T-helper 1 cell treated with Interleukin-12 subunit alpha and Interleukin-12 subunit beta and Interleukin-4 antibody, amounts not matched to agents 30 μg/mL and 1 μg/mL, for 36 hours (primary cell): Measurements from ENCODE around the gene CORO6.

Experiments
- H3K27ac Mint-ChIP-seq: one replicate; pipeline ENCODE4 v1.8.0; 2021; ENCODE audit warnings: mild to moderate bottlenecking, mixed read lengths
- H3K27me3 Mint-ChIP-seq: one replicate; pipeline ENCODE4 v1.8.0; 2021; ENCODE audit warnings: low read depth, mixed read lengths
- H3K36me3 Mint-ChIP-seq: one replicate; pipeline ENCODE4 v1.8.0; 2021; ENCODE audit warnings: low read depth, mixed read lengths
- H3K4me1 Mint-ChIP-seq: one replicate; pipeline ENCODE4 v1.8.0; 2021; ENCODE audit warnings: low read depth, mixed read lengths
- H3K4me3 Mint-ChIP-seq: one replicate; pipeline ENCODE4 v1.8.0; 2021; ENCODE audit warnings: mild to moderate bottlenecking, moderate library complexity, mixed read lengths
- H3K9me3 Mint-ChIP-seq: one replicate; pipeline ENCODE4 v1.8.0; 2021; ENCODE audit warnings: mixed read lengths

Gene CORO6

GRCh38 chr17:29612404-29613280 lies 10.1 kb downstream of the CORO6 start:
- Mint-ChIP-seq H3K4me1 (peaks cover 25% of the 10 kb centered on the region), H3K4me3 (peak overlapping the region; percentile 31)

GRCh38 chr17:29612094-29612403 lies 10.7 kb downstream of the CORO6 start:
- H3K4me3 Mint-ChIP-seq: no peak overlapping the region
- no peaks in the 10 kb centered on the region for H3K9me3 Mint-ChIP-seq
- peaks cover 7% of the 10 kb centered on the region for H3K27me3 Mint-ChIP-seq
- no peaks in the 10 kb centered on the region for H3K36me3 Mint-ChIP-seq
- peaks cover 24% of the 10 kb centered on the region for H3K4me1 Mint-ChIP-seq
- H3K27ac Mint-ChIP-seq: no peak overlapping the region

More at GRCh38 chr17:29612404-29613280, 10.1 kb downstream of the CORO6 start:
- Mint-ChIP-seq H3K36me3 (no peaks in the 10 kb centered on the region), H3K27ac (no peak overlapping the region), H3K9me3 (no peaks in the 10 kb centered on the region), H3K27me3 (peaks cover 9% of the 10 kb centered on the region)

GRCh38 chr17:29611351-29612093 lies 11.2 kb downstream of the CORO6 start:
- peaks cover 19% of the 10 kb centered on the region for H3K4me1 Mint-ChIP-seq
- no peaks in the 10 kb centered on the region for H3K36me3 Mint-ChIP-seq
- H3K27me3 Mint-ChIP-seq: peaks cover 4% of the 10 kb centered on the region
- no peaks in the 10 kb centered on the region for H3K9me3 Mint-ChIP-seq
- no peak overlapping the region for H3K4me3 Mint-ChIP-seq
- H3K27ac Mint-ChIP-seq: no peak overlapping the region

- no peak overlapping the region for H3K27ac Mint-ChIP-seq
- peaks cover 4% of the 10 kb centered on the region for H3K27me3 Mint-ChIP-seq
- H3K36me3 Mint-ChIP-seq: no peaks in the 10 kb centered on the region
- H3K4me1 Mint-ChIP-seq: peaks cover 15% of the 10 kb centered on the region
- H3K4me3 Mint-ChIP-seq: no peak overlapping the region
- H3K9me3 Mint-ChIP-seq: no peaks in the 10 kb centered on the region
Observed at GRCh38 chr17:29610395-29610794, 12.3 kb downstream of the CORO6 start.

- no peaks in the 10 kb centered on the region for H3K36me3 Mint-ChIP-seq
- H3K4me1 Mint-ChIP-seq: peaks cover 3% of the 10 kb centered on the region
- H3K27me3 Mint-ChIP-seq: no peaks in the 10 kb centered on the region
- no peak overlapping the region for H3K27ac Mint-ChIP-seq
- H3K4me3 Mint-ChIP-seq: no peak overlapping the region
- H3K9me3 Mint-ChIP-seq: no peaks in the 10 kb centered on the region
Observed at GRCh38 chr17:29608986-29609385, 13.7 kb downstream of the CORO6 start.

GRCh38 chr17:29607557-29608195 lies 15.0 kb downstream of the CORO6 start:
- H3K4me3 Mint-ChIP-seq: no peak overlapping the region
- H3K9me3 Mint-ChIP-seq: no peaks in the 10 kb centered on the region
- no peaks in the 10 kb centered on the region for H3K4me1 Mint-ChIP-seq
- no peak overlapping the region for H3K27ac Mint-ChIP-seq
- H3K36me3 Mint-ChIP-seq: no peaks in the 10 kb centered on the region
- H3K27me3 Mint-ChIP-seq: no peaks in the 10 kb centered on the region

- Mint-ChIP-seq H3K27me3 (no peaks in the 10 kb centered on the region), H3K4me1 (no peaks in the 10 kb centered on the region)
Observed at GRCh38 chr17:29603109-29603674, 19.5 kb downstream of the CORO6 start.

GRCh38 chr17:29597361-29598172 lies 25.1 kb downstream of the CORO6 start:
- Mint-ChIP-seq H3K4me3 (no peak overlapping the region), H3K36me3 (no peaks in the 10 kb centered on the region), H3K9me3 (no peaks in the 10 kb centered on the region), H3K4me1 (peaks cover 5% of the 10 kb centered on the region), H3K27me3 (no peaks in the 10 kb centered on the region), H3K27ac (no peak overlapping the region)

More at GRCh38 chr17:29603109-29603674, 19.5 kb downstream of the CORO6 start:
- Mint-ChIP-seq H3K36me3 (no peaks in the 10 kb centered on the region), H3K27ac (no peak overlapping the region), H3K9me3 (no peaks in the 10 kb centered on the region), H3K4me3 (no peak overlapping the region)

GRCh38 chr17:29596811-29597210 lies 25.9 kb downstream of the CORO6 start:
- Mint-ChIP-seq H3K9me3 (no peaks in the 10 kb centered on the region), H3K36me3 (no peaks in the 10 kb centered on the region), H3K27ac (no peak overlapping the region), H3K27me3 (no peaks in the 10 kb centered on the region), H3K4me3 (no peak overlapping the region), H3K4me1 (peaks cover 12% of the 10 kb centered on the region)

GRCh38 chr17:29595943-29596774 lies 26.6 kb downstream of the CORO6 start:
- H3K27me3 Mint-ChIP-seq: no peaks in the 10 kb centered on the region
- H3K4me1 Mint-ChIP-seq: peaks cover 17% of the 10 kb centered on the region
- no peaks in the 10 kb centered on the region for H3K9me3 Mint-ChIP-seq
- H3K36me3 Mint-ChIP-seq: no peaks in the 10 kb centered on the region
- H3K27ac Mint-ChIP-seq: no peak overlapping the region
- no peak overlapping the region for H3K4me3 Mint-ChIP-seq

GRCh38 chr17:29595107-29595942 lies 27.4 kb downstream of the CORO6 start:
- no peaks in the 10 kb centered on the region for H3K9me3 Mint-ChIP-seq
- H3K27ac Mint-ChIP-seq: no peak overlapping the region
- H3K27me3 Mint-ChIP-seq: no peaks in the 10 kb centered on the region
- H3K4me1 Mint-ChIP-seq: peaks cover 22% of the 10 kb centered on the region
- H3K4me3 Mint-ChIP-seq: peak overlapping the region; percentile 28
- H3K36me3 Mint-ChIP-seq: no peaks in the 10 kb centered on the region

- Mint-ChIP-seq H3K27me3 (no peaks in the 10 kb centered on the region), H3K4me3 (peak overlapping the region; percentile 73), H3K36me3 (no peaks in the 10 kb centered on the region), H3K4me1 (peaks cover 26% of the 10 kb centered on the region), H3K9me3 (no peaks in the 10 kb centered on the region), H3K27ac (no peak overlapping the region)
Observed at GRCh38 chr17:29594519-29595090, 28.1 kb downstream of the CORO6 start.
